Kidney tubule cell (primary cell): ENCODE measurements around the gene CLOCK.

ENCODE experiments used
- DNase-seq: peaks from one replicate; pipeline ENCODE4 v3.0.0-alpha.2; 2018; ENCODE audit warnings: low spot score

Gene CLOCK

DNA sequence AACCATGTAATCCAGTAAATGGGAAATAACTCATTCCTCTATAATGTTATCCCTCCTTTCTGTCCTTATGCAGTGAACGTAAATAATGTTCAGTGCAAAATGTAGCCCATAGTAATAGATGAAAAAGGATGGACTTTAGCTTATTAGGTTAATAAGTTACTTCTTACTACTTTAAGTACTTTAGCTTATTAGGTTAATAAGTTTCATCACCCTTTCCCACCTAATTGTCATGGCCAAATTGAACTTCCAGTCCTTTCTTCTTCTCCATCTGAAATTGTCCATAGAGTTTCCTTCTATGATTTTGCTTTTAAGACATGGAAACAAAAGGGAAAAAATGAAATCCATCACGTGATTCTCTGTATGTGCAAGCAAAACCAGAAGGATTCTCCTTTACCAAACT is 166.1 kb downstream of the CLOCK start:
- no peak for DNase-seq

- DNase-seq: peak; percentile 57
Observed at GRCh38 chr4:55378617-55379467, 167.9 kb downstream of the CLOCK start.
